PFSK-1 (cell line): ENCODE measurements around the gene GNA14.

ENCODE experiments used
- FOXP2 ChIP-seq: optimal IDR thresholded peaks from 2 replicates; pipeline ENCODE3; 2011; ENCODE audit warnings: borderline replicate concordance, control low read depth, inconsistent platforms; ENCODE audit not compliant: insufficient read depth; ENCODE audit errors: extremely low read length, extremely low read depth
- POLR2AphosphoS5 ChIP-seq: IDR thresholded peaks from 2 replicates; pipeline ENCODE4 v1.6.1; 2012; ENCODE audit warnings: low read depth, mild to moderate bottlenecking, control low read depth, low read length, moderate library complexity
- REST ChIP-seq, 2 experiments: IDR thresholded peaks; 2 replicates each; pipeline versions ENCODE4 v1.6.1 to v1.8.0; 2011 to 2012; ENCODE audit warnings: low read depth in 2 of 2, low read length in 2 of 2, control low read depth in 1 of 2, inconsistent platforms in 1 of 2, mild to moderate bottlenecking in 1 of 2, moderate library complexity in 1 of 2; ENCODE audit not compliant: insufficient read depth in 1 of 2
- SIN3A ChIP-seq: IDR thresholded peaks from 2 replicates; pipeline ENCODE4 v1.6.1; 2012; ENCODE audit warnings: mild to moderate bottlenecking, low read length, moderate library complexity, borderline replicate concordance; ENCODE audit not compliant: insufficient read depth
- TAF1 ChIP-seq: IDR thresholded peaks from 2 replicates; pipeline ENCODE4 v1.6.1; 2012; ENCODE audit warnings: low read length, control low read depth, borderline replicate concordance; ENCODE audit not compliant: insufficient read depth

The GNA14 gene

DNA sequence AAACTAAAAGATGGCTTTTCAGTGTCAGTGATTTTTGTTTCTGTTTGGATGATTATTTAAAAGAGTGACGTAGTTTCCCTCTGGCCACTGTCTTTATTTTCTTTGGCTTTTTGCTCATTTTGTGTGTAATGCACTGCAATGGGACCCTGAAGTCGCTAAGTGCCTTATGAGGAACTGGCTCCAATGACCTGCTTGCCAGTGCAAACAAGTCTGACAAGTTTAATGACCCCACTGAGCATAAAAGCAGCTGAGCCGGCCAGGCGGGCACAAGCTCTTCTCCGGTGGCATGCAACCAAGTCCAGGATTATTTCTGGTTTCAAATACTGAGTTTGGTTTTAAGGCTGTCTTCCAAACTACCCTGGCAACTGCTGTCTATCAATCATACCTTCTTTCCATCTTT, 15.6 kb upstream of the GNA14 start:
- no peak for TF ChIP-seq FOXP2
- no peak for TF ChIP-seq REST (IDR thresholded peaks at IDR 0.05; ENCODE audit: insufficient read depth in 1 of 2, low read depth in 2 of 2, low read length in 2 of 2)
- no peak for TF ChIP-seq TAF1
- no peak for TF ChIP-seq SIN3A
- TF ChIP-seq POLR2AphosphoS5 = no peak

DNA sequence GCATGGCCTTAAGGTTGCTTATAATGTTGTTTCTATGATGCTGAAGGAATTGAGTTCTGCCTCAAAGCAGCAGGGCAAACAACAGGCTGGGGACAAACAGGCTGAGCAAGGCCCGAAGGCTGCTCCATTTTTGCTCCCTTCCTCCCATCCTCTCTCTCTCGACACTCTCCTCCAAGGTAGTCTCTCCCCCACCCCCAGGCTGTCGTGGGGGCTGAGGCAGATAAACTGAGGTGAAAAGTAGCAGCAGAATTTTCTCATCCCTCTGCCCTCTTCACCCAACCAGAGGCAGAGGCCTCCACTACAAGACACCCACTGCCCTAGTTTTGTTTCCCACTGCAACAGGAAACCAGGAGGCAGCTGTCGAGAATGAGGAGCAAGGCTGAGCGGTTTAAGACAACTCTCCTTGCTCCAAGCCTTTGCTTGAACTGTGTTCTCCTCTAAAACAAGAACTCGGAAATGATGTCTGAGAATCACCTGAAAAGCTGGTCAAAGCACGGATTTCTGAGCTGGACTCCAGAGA, 13.5 kb upstream of the GNA14 start:
- TF ChIP-seq POLR2AphosphoS5 (no peak), SIN3A (no peak), TAF1 (no peak), FOXP2 (no peak), REST (IDR thresholded peaks at IDR 0.05; ENCODE audit: insufficient read depth in 1 of 2, low read depth in 2 of 2, low read length in 2 of 2) (no peak)

DNA sequence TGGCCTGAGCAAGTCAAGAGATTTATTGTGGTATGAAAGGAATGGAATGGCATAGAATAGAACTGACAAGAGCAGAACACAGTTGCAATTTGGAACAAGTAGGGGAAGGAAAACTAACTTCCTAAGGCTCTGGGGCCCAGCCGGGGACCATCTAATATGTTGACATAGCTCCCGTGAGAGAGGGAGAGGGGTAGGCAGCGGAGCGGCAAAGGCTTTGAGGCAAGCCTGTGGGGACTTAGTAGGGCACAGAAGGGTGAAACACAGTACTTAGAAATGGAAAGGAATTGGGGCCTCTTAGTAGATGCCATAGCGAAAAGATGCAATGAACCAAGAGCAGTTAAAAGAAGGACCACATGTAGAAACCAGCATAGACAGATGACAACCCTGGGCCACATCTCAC, 11.8 kb upstream of the GNA14 start:
- TF ChIP-seq POLR2AphosphoS5 = no peak
- TF ChIP-seq REST (IDR thresholded peaks at IDR 0.05; ENCODE audit: insufficient read depth in 1 of 2, low read depth in 2 of 2, low read length in 2 of 2) = no peak
- no peak for TF ChIP-seq TAF1
- no peak for TF ChIP-seq SIN3A
- no peak for TF ChIP-seq FOXP2

DNA sequence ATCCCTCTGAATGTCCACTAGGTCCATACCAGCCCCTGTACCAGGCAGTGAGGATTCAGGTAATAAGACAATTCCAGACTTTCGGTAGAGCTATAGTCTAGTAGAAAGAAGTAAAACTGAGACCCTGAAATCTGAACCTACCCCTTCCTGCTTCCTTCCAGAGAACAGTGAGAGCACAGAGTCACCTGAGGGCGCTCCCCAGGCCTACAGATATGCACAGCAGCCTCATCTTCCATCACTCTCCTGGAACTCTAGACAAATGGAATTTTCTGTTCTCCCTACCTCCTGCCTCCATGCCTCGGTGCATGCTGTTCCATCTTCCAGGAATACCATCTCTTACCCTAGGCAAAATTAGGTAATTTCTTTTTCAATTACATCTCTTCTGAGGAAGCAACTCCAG, 3.1 kb upstream of the GNA14 start:
- TF ChIP-seq REST (IDR thresholded peaks at IDR 0.05; ENCODE audit: insufficient read depth in 1 of 2, low read depth in 2 of 2, low read length in 2 of 2) = no peak
- no peak for TF ChIP-seq FOXP2
- no peak for TF ChIP-seq TAF1
- no peak for TF ChIP-seq SIN3A
- no peak for TF ChIP-seq POLR2AphosphoS5

GRCh38 chr9:77649109-77649812, 1.1 kb upstream of the GNA14 start:
- TF ChIP-seq SIN3A = no peak
- TF ChIP-seq REST (IDR thresholded peaks at IDR 0.05; ENCODE audit: insufficient read depth in 1 of 2, low read depth in 2 of 2, low read length in 2 of 2) = no peak
- TF ChIP-seq POLR2AphosphoS5 = no peak
- TF ChIP-seq FOXP2 = no peak
- no peak for TF ChIP-seq TAF1
